ENCODE measurements around the gene HOOK1. TPM values are rescaled to one million over a fixed set of nuclear protein-coding genes. Genes with fewer than 3 reads are reported as not detected.

Gene HOOK1
- total and polyA plus RNA-seq, 2 donors (not counting 3 experiments of a cell fraction or from before 2014, with no cell fraction given): not detected

- BruUV-seq (replicated peaks): no TSS peak
Observed at GRCh38 chr1:59798600-59798999, 16.1 kb upstream of the HOOK1 start.

More at GRCh38 chr1:59798600-59798999, 16.1 kb upstream of the HOOK1 start:
- Histone ChIP-seq H3K9ac (replicated peaks; ENCODE audit: extremely low read depth, insufficient read depth, low read length) (no peak overlapping the region), H3K79me2 (ENCODE audit: control insufficient read depth, insufficient read depth, low read length) (no peaks in the 10 kb centered on the region), H3K9me1 (replicated peaks; ENCODE audit: control insufficient read depth, extremely low read depth, insufficient read depth, low read length) (no peaks in the 10 kb centered on the region), H3K9me3 (replicated peaks; ENCODE audit: control insufficient read depth, insufficient read depth, low read length) (no peaks in the 10 kb centered on the region), H3K4me3 (replicated peaks in 1 of 3; ENCODE audit: insufficient read depth in 1 of 3, low read depth in 1 of 3, low read length in 3 of 3) (no peak overlapping the region), H3K4me2 (ENCODE audit: insufficient read depth, low read length) (no peak overlapping the region), H4K20me1 (replicated peaks; ENCODE audit: control insufficient read depth, extremely low read depth, insufficient read depth, low read length) (no peaks in the 10 kb centered on the region), H3K36me3 (ENCODE audit: control insufficient read depth in 2 of 2, extremely low read depth in 1 of 2, insufficient read depth in 2 of 2, low read length in 2 of 2) (no peaks in the 10 kb centered on the region), H2AFZ (ENCODE audit: low read depth, low read length) (no peak overlapping the region), H3K27me3 (ENCODE audit: control insufficient read depth in 2 of 2, insufficient read depth in 2 of 2, low read length in 2 of 2) (no peaks in the 10 kb centered on the region), H3K27ac (ENCODE audit: insufficient read depth, low read depth, low read length) (no peak overlapping the region), H3K4me1 (ENCODE audit: control insufficient read depth, extremely low read depth, insufficient read depth, low read length) (no peaks in the 10 kb centered on the region)
- TF ChIP-seq GATA2 (IDR thresholded peaks at IDR 0.05; ENCODE audit: insufficient read depth, insufficient read length, low read depth, low read length) (no peak), FOS (IDR thresholded peaks at IDR 0.05; ENCODE audit: borderline replicate concordance, insufficient read depth, low read length) (no peak), JUN (IDR thresholded peaks at IDR 0.05; ENCODE audit: borderline replicate concordance, insufficient read depth, insufficient read length, low read depth) (no peak), POLR2AphosphoS5 (IDR thresholded peaks at IDR 0.05; ENCODE audit: insufficient read depth, low read depth, low read length) (no peak), CTCF (IDR thresholded peaks at IDR 0.05; ENCODE audit: extremely low read depth in 1 of 2, insufficient read depth in 1 of 2, low read depth in 1 of 2, low read length in 2 of 2) (no peak), EZH2 (IDR thresholded peaks at IDR 0.05; ENCODE audit: borderline replicate concordance, low read depth, low read length, severe bottlenecking) (no peak), MYC (IDR thresholded peaks at IDR 0.05; ENCODE audit: low read depth, low read length) (no peak), MAX (IDR thresholded peaks at IDR 0.05; ENCODE audit: insufficient read depth, insufficient read length) (no peak), POLR2A (IDR thresholded peaks at IDR 0.05; ENCODE audit: low read depth, low read length) (no peak)
- FAIRE-seq (no peak), DNase-seq (ENCODE audit: low read depth, low spot score) (no peak)
- CTCF ChIA-PET: no interaction called here
- dilution Hi-C loops (cut with MboI; ENCODE audit: extremely low pct_ligation_motif_present, low sequenced_read_pairs) (no loop called here), intact Hi-C loops (cut with micrococcal nuclease) (no loop called here)
- POLR2A ChIA-PET: no interaction called here

Measured in endothelial cell of umbilical vein (primary cell).